KMS-11 (cell line): ENCODE data around the gene CNDP2.
A peak's percentile ranks its signal among the peaks of the same experiment; 100 is the strongest.

Source experiments
- H2AFZ ChIP-seq: fragments of 200-600 bp; sonication (generic); 2 replicates; pipeline ENCODE4 v1.6.1; 2016; ENCODE audit warnings: antibody characterized with exemption, mixed run types, low read depth
- H3K27ac ChIP-seq: fragments of 200-600 bp; sonication (generic); 2 replicates; pipeline ENCODE4 v1.6.1; 2016; ENCODE audit warnings: mild to moderate bottlenecking, mixed run types
- H3K27me3 ChIP-seq: fragments of 200-600 bp; sonication (generic); 2 replicates; pipeline ENCODE4 v1.6.1; 2017; ENCODE audit warnings: mild to moderate bottlenecking, low read depth, mixed run types, moderate library complexity; ENCODE audit not compliant: insufficient read depth
- H3K36me3 ChIP-seq: fragments of 200-600 bp; sonication (generic); 2 replicates; pipeline ENCODE4 v1.6.1; 2017; ENCODE audit warnings: mild to moderate bottlenecking, mixed run types; ENCODE audit not compliant: insufficient read depth
- H3K4me1 ChIP-seq: fragments of 200-600 bp; sonication (generic); 2 replicates; pipeline ENCODE4 v1.6.1; 2016; ENCODE audit warnings: mild to moderate bottlenecking, low read depth, mixed run types; ENCODE audit not compliant: poor library complexity, severe bottlenecking
- H3K4me2 ChIP-seq: fragments of 200-600 bp; sonication (generic); 2 replicates; pipeline ENCODE4 v1.7.0; 2016; ENCODE audit warnings: mild to moderate bottlenecking, mixed run types
- H3K4me3 ChIP-seq: fragments of 200-600 bp; sonication (generic); IDR thresholded peaks from 2 replicates; pipeline ENCODE4 v1.6.1; 2017; ENCODE audit warnings: low read depth, low read length, mixed read lengths; ENCODE audit not compliant: insufficient read depth
- H3K79me2 ChIP-seq: fragments of 200-600 bp; sonication (generic); 2 replicates; pipeline ENCODE4 v1.6.1; 2016; ENCODE audit warnings: low read depth, mixed run types; ENCODE audit not compliant: insufficient read depth
- H3K9ac ChIP-seq: fragments of 200-600 bp; sonication (generic); 2 replicates; pipeline ENCODE4 v1.6.1; 2016; ENCODE audit warnings: mild to moderate bottlenecking, mixed run types
- H4K20me1 ChIP-seq: fragments of 200-600 bp; sonication (generic); 2 replicates; pipeline ENCODE4 v1.6.1; 2016; ENCODE audit warnings: mild to moderate bottlenecking, mixed run types; ENCODE audit not compliant: insufficient read depth
- CTCF ChIP-seq: fragments of 200-600 bp; sonication (generic); conservative IDR thresholded peaks from 2 replicates; pipeline ENCODE4 v1.6.1; 2017; ENCODE audit warnings: low read depth, mild to moderate bottlenecking, antibody characterized with exemption, low read length, moderate library complexity, mixed read lengths

The CNDP2 gene

GRCh38 chr18:74486119-74486849, 9.9 kb upstream of the CNDP2 start:
- Histone ChIP-seq H3K9ac (no peak overlapping the region), H3K27ac (no peak overlapping the region)

GRCh38 chr18:74488354-74488753, 7.8 kb upstream of the CNDP2 start:
- TF ChIP-seq CTCF = no peak
- Histone ChIP-seq H3K4me3 (no peak overlapping the region), H3K4me1 (peaks cover 17% of the 10 kb centered on the region), H3K4me2 (no peak overlapping the region), H2AFZ (no peak overlapping the region), H3K27me3 (no peaks in the 10 kb centered on the region), H3K9ac (no peak overlapping the region), H4K20me1 (no peaks in the 10 kb centered on the region), H3K27ac (no peak overlapping the region), H3K79me2 (no peaks in the 10 kb centered on the region), H3K36me3 (no peaks in the 10 kb centered on the region)

More at GRCh38 chr18:74486119-74486849, 9.9 kb upstream of the CNDP2 start:
- H3K36me3 ChIP-seq = no peaks in the 10 kb centered on the region
- H3K4me2 ChIP-seq = no peak overlapping the region
- no peaks in the 10 kb centered on the region for H3K79me2 ChIP-seq
- no peaks in the 10 kb centered on the region for H3K27me3 ChIP-seq
- peaks cover 17% of the 10 kb centered on the region for H3K4me1 ChIP-seq
- H2AFZ ChIP-seq = peak overlapping the region; percentile 32; the same call in 1 of the 2 replicates
- H3K4me3 ChIP-seq = no peak overlapping the region
- TF ChIP-seq CTCF = no peak
- no peaks in the 10 kb centered on the region for H4K20me1 ChIP-seq

- Histone ChIP-seq H3K27ac (no peak overlapping the region), H3K9ac (no peak overlapping the region), H4K20me1 (no peaks in the 10 kb centered on the region), H3K79me2 (no peaks in the 10 kb centered on the region), H3K4me1 (peaks cover 19% of the 10 kb centered on the region), H3K4me3 (no peak overlapping the region), H2AFZ (no peak overlapping the region), H3K27me3 (no peaks in the 10 kb centered on the region), H3K36me3 (no peaks in the 10 kb centered on the region), H3K4me2 (no peak overlapping the region)
- TF ChIP-seq CTCF = no peak
These were observed 7.3 kb upstream of the CNDP2 start for GRCh38 chr18:74488864-74489263.

- Histone ChIP-seq H3K4me2 (no peak overlapping the region), H2AFZ (no peak overlapping the region), H3K79me2 (no peaks in the 10 kb centered on the region), H3K4me3 (no peak overlapping the region), H3K27ac (no peak overlapping the region), H4K20me1 (no peaks in the 10 kb centered on the region), H3K4me1 (peaks cover 22% of the 10 kb centered on the region), H3K36me3 (no peaks in the 10 kb centered on the region), H3K9ac (no peak overlapping the region), H3K27me3 (no peaks in the 10 kb centered on the region)
- TF ChIP-seq CTCF = no peak
These were observed 6.5 kb upstream of the CNDP2 start for GRCh38 chr18:74489676-74490075.
